Measurements from ENCODE around the gene DNAJA1.

DNA sequence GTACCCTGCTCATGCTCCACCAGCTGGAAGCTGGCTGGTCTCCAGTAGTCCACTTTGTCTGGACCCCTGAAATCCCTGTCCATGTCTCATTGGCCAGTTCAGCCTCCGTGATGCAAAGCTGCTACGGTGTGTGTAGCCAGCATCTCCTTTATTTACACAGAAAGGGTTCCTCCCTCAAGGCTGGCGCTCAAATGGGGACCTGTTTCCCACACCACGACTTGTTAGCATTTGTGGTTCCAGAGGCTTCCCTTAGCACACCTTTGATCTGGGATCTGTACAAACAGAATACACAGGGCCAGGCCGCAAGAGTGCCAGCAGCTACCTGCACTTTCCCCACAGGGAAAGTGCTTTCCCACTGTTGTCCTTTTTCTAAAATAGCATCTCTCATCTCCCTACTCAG lies 57.1 kb downstream of the DNAJA1 start:
- TF ChIP-seq, protein P1, sequence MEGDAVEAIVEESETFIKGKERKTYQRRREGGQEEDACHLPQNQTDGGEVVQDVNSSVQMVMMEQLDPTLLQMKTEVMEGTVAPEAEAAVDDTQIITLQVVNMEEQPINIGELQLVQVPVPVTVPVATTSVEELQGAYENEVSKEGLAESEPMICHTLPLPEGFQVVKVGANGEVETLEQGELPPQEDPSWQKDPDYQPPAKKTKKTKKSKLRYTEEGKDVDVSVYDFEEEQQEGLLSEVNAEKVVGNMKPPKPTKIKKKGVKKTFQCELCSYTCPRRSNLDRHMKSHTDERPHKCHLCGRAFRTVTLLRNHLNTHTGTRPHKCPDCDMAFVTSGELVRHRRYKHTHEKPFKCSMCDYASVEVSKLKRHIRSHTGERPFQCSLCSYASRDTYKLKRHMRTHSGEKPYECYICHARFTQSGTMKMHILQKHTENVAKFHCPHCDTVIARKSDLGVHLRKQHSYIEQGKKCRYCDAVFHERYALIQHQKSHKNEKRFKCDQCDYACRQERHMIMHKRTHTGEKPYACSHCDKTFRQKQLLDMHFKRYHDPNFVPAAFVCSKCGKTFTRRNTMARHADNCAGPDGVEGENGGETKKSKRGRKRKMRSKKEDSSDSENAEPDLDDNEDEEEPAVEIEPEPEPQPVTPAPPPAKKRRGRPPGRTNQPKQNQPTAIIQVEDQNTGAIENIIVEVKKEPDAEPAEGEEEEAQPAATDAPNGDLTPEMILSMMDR (IDR thresholded peaks at IDR 0.05) = no peak
- no peak for TF ChIP-seq POLR2AphosphoS5 (IDR thresholded peaks at IDR 0.05)
